Measurements from ENCODE around the gene CSTA.

The CSTA gene

DNA sequence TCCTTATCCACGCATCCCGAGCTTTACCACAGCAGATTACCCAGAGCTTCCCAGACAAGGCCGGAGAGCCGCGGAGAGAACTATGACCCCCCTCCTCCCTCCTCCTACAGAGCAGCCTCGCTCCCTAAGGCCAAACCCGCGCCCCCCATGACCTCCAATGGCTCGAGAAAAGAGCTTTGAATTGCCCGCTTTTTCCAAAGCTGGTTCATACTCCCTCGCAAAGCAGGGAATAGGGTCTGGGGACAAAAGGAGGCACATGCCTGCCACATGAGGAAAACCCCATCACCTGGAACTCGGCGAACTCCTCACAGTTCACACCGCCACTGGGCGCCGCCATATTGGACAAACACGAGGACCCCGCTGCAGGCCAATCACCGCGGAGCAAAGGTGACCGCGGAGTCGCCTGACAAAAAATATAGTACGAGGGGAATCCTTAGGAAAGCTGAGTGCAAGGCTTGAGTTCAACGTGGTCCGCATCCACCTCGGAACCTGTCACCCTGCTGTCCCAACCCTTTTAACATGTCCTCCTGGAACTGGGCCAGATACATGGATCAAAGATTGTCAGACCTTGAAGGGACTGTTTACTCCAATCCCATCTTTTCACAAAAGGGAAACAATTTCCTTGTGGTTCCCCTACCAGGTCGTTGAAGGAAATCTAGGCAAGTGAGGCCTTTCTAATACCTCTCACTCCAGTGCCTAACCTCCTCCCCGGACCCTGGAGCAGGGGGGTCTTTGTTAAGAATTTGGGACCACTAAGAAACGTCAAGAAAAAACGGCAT lies 58.0 kb downstream of the CSTA start, which contains the start of gene MIX23:
MIX23 (minus strand) TSS at position 344 of the 779 bp plus-strand sequence; CDS start at position 337, 7 bp downstream.
- peak; percentile 79 for DNase-seq

DNA sequence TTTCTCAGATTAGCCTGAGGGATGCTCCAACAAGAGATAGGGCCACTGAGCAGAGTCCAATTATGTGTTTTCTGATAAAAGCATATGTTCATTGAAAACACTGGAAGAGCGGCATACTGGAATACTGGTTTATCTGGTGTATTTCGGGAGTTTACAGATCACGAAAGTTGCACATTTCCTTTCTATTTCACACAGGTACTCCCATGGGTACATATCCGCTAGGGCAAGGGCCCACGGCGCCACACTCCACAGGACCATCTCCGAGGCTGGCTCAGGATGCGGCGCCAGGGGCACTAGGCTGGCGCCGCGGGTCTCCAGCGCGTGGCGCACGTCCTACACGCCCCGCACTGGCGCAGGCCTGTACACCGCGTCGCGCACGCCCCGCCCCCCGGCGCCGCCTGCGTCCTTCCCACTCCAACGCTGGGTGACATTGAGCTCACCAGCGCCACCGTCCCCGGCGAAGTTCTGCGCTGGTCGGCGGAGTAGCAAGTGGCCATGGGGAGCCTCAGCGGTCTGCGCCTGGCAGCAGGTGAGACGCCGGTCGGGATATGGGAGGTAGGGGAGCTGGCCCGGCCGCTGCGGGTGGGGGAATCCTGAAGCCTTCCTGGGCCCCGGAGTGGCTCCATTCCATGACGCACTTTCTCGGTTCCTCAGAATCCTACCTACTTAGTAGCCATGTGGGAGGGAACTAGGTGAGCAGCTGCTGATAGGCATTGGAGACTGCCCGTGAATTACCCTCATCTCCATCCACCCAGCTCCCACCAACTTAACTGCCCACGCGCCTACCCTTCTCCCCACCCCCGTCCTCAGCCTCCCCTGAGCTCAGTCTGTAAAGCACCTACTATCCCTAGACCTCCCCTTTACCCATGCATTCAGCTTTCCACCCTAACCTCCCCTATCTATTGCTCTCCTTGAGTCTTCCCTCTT lies 59.0 kb downstream of the CSTA start, which contains the start of gene FAM162A:
FAM162A (plus strand) TSS at position 412 of the 927 bp plus-strand sequence; CDS start at position 496, 84 bp downstream.
- DNase-seq, result peak; percentile 87

DNA sequence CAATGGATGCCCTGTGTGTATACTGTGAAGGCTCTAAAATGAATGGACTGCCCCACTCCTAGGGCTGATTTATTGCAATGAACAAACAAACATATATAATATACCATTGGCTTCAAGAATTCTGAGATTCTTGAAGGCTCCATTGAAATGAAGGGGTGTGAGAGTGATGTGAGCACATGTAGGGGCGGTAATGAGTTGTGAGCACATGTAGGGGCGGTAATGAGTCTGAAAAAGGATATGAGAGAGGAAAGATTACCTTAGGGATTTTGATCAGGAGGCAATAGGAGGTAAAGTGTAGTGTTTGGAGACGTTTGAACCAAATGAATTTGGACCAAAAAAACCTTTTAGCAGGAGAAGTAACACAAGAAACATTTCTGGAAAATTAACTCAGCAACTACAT lies 62.7 kb downstream of the CSTA start:
- no peak for DNase-seq

GRCh38 chr3:122389197-122389596 lies 64.1 kb downstream of the CSTA start:
- DNase-seq, result no peak

- no peak for DNase-seq
Measured at GRCh38 chr3:122389892-122390291, 64.8 kb downstream of the CSTA start.

GRCh38 chr3:122390665-122391064 lies 65.6 kb downstream of the CSTA start:
- no peak for DNase-seq
